ENCODE data around the gene RPL6.
"Not testable (repeated sequence)": the region's sequence is repeated elsewhere in the genome, so short reads cannot be mapped to it uniquely, and the experiment has no call there.

Gene RPL6

DNA sequence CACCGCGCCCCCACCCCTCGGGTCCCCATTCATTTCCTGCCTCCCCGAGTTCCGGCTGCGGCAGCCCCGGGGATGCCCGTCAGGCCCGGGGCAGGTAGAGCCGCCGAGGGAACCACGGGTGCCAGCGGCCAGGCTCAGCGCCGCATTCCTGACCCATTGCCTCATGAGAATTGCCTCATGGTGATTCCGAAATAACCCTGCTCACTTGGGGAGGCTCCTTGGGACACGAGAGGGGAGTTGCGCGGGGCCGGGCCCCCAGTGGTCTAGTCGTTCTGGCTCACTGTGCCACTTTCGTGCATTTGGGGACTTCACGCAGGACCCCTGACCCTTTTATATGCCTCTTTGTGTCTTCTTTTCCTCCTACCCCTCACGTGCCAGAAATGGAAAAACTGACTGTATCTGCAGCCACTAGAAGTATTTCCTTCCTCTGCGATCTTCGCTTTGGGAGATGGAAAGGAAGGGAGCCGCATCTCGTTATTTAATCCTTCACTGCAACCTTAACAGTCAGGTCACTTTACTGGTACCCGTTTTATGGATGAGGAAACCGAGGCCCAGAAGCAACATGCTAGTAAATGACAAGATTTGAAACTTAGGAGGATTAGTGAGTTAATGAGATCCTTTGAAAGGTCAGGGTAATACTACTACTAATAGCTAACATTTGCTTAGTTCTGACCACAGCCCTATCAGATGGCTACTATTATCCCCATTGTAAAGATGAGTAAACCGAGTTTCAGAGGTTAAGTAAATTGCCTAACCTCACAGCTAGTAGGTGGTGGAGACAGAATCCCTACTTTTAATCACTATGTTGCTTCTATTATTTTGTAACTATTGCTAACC is 10.1 kb upstream of the RPL6 start:
- no peak for FAIRE-seq

DNA sequence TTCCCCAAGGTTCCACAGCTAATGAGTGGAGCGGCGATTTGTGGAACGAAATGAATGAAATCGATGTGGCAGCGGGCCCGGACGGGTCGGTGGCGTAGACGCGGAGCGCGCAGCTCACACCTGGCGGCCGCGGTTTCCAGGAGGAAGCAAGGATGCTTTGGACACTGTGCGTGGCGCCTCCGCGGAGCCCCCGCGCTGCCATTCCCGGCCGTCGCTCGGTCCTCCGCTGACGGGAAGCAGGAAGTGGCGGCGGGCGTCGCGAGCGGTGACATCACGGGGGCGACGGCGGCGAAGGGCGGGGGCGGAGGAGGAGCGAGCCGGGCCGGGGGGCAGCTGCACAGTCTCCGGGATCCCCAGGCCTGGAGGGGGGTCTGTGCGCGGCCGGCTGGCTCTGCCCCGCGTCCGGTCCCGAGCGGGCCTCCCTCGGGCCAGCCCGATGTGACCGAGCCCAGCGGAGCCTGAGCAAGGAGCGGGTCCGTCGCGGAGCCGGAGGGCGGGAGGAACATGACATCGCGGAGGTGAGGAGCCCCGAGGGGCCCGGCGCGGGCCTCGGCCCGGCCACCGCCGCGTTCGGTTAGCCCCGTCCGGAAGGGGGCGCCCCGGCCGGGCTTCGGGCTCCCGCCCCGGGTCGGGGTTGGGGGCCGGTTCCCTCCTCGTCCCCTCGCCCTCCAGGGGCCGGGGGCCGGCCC is 9.3 kb upstream of the RPL6 start, which contains the start of gene PTPN11:
TSS of gene PTPN11 (plus strand) at position 340 of the 689 bp plus-strand sequence. CDS start at position 505, 165 bp downstream.
- FAIRE-seq = no peak

DNA sequence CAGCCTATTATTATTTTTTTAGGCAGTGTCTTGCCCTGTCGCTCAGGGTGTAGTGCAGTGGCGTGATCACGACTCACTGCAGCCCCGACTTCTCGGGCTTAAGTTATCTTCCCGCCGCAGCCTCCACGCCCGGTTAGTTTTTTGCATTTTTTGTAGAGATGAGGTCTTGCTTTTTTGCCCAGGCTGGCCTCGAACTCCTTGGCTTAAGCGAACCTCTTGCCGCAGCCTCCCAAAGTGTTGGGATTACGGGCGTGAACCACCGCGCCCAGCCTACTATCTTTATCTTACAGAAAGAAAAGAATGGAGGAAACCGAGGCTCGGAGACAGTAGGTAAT is 8.8 kb upstream of the RPL6 start:
- FAIRE-seq = no peak

DNA sequence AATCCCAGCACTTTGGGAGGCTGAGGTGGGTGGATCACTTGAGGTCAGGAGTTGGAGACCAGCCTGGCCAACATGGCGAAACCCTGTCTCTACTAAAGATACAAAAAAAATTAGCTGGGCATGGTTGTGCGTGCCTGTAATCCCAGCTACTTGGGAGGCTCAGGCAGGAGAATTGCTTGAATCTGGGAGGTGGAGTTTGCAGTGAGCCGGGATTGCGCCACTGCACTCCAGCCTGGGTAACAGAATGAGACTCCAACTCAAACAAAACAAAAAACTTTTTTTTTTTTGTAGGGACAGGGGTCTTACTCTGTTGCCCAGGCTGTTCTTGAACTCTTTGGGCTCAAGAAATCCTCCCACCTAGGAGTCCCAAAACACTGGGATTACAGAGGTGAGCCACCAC is 6.1 kb upstream of the RPL6 start:
- not testable (repeated sequence) for FAIRE-seq

DNA sequence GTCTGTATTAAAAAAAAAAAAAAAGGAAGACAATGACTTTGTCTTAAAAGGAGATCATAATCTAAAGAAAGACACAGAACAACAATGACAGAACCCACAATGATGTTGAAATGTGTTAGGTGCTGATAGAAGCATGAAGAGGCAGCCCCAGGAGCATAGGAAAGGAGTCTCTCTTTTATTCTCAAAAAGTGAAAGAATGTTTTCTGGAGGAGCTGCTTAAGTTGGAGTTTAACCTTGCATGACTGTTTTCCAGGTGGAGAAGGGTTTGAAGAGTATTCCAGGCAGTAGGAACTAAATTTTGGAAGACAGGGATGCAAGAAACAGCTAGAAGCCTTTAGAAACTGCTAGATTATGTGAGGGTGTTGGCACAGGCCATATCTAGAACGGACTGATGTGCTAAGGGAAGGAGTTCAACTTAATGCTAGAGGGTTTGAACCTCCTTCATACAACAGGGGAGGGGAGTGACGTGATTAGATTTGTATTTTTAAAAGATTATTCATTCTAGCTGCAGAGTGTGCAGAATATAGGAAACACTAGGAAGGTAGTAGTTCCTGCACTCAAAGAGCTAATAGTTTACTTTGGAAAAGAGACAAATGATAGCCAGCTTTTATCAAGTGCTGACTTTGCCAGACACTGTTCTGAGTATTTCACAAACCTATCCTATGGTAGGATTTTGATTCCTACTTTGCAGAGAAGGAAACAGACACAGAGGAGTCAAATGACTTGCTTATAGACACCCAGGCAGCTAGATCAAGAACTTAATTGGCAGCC is 4.6 kb upstream of the RPL6 start:
- FAIRE-seq = no peak

DNA sequence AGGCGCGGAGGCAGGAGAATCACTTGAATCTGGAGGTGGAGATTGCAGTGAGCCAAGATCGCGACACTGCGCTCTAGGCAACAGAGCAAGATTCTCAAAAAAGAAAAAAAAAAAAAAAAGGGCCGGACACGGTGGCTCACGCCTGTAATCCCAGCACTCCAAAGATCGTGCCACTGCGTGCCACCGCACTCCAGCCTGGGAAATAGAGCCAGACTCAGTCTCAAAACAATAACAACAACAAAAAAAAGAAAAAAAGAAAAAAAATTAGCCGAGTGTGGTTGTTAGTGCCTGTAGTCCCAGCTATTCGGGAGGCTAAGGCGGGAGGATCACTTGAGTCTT is 470 bp upstream of the RPL6 start:
- no peak for FAIRE-seq

DNA sequence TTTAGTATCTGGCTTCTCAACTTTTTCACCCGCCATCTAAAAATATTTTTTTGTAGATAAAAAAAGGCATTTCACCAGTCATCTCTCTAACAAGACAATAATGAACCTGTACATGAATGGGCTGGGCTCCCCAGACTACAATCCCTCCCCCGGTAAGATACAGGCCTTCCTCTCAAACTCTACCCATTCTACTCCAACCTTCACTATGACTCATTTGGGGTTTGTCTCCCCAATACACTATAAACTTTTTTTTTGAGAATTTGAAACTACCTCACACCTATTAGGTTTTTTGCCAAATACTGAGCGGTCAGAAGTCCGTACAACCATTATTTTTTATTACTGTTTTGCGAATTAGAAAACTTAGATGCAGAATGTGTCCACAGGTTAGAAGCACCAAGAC is 784 bp downstream of the RPL6 start:
- no peak for FAIRE-seq

DNA sequence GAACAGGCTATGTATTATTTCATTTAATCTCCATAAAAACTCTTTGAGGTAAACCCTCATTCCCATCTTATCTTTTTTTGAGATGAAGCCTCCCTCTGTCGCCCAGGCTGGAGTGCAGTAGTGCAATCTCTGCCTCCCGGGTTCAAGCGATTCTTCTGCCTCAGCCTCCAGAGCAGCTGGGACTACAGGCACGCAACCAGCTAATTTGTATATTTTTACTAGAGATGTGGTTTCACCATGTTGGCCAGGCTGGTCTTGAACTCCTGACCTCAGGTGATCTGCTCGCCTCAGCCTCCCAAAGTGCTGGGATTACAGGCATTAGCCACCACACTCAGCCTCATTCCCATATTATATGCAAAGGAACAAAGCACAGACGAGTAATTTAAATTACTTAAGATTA is 1.7 kb downstream of the RPL6 start:
- not testable (repeated sequence) for FAIRE-seq

DNA sequence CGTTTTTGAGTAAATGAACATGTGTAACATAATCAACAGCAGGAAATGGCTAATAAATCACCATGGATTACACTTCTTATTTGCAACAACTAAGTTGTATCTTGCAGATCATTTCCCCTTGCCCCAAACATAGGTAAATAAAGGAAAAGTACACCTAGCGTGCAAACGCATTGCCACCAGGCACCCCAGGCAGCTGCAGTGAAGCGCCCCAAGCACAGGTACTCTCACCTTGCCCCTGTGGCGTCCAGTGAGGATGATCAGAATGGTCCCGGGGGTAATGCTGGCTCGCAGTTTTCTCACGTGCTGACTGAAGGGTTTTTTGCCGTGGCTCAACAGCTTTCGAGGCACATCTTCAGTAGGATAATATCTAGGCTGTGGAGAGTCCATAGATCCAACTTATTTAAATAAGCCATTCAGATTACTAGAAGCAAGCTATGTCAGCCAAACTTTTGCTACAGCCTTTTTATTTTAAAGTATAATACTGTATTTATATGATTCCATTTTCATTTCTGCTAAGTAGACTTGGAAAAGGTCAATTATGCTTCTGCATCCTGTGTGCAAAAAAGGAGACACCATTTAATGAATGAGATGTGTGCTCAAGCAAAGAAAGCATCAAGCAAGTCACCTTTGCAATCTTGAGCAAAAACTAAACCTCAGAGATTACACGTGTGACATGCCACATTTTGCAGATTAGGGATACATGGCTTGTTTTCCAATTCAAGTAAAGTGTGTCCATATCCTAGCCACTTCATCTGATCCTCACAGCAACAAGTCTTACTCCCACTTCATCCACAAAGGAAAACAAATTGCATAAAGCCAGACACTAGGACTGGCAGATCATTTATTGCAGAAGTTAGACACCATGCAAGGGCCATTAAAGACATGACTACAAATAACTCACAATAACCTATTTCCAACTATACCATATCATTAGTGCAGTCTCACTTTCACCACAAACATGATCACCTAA is 2.6 kb downstream of the RPL6 start:
- FAIRE-seq = no peak

DNA sequence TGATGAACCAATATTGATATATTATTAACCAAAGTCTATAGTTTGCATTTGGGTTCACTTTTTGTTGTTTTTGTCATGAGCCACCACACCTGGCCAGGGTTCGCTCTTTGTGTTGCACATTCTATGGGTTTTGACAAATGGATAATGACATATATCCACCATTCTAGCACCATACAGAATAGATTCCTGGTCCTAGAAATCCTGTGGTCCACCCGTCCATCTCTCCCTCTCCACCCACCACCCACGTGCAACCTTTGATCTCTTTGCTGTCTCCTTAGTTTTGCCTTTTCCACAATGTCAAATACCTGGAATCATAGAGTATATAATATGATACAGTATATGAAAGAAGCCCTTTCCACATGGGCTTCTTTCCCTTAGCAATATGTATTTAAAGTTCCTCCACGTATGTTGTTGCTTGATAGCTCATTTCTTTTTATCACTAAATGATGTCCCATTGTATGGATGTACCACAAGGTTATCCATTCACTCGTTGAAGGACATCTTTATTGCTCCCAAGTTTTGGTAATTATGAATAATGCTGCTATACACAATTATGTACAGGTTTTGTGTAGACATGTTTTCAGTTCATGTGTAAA is 7.4 kb downstream of the RPL6 start:
- no peak for FAIRE-seq

DNA sequence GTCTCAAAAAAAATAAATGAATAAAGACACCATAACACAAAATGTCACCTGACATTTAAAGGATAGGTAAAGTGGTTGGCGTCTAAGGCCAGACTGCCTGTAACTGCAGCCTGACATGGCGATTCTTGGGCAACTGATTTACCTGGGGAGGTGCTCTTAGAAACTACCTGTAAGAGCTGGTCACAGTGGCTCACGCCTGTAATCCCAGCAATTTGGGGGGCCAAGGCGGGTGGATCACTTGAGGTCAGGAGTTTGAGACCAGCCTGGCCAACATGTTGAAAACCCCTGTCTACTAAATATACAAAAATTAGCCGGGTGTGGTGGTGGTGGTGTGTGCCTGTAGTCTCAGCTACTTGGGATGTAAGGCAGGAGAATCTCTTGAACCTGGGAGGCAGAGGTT is 8.4 kb downstream of the RPL6 start:
- FAIRE-seq = no peak

DNA sequence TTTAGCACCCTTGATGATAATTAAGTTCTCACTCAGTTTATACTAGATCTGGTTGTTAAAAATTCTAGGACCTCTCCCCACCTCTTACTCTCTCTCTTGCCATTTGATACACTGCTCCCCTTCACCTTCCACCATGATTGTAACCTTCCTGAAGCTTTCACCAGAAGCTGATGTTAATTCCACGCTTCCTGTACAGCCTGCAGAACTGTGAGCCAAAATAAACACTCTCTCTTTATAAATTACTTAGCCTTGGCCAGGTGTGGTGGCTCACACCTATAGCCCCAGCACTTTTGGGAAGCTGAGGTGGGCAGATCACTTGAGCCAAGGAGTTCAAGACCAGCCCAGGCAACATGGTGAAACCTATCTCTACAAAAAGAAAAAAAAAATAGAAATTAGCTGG is 16.1 kb downstream of the RPL6 start:
- no peak for FAIRE-seq

DNA sequence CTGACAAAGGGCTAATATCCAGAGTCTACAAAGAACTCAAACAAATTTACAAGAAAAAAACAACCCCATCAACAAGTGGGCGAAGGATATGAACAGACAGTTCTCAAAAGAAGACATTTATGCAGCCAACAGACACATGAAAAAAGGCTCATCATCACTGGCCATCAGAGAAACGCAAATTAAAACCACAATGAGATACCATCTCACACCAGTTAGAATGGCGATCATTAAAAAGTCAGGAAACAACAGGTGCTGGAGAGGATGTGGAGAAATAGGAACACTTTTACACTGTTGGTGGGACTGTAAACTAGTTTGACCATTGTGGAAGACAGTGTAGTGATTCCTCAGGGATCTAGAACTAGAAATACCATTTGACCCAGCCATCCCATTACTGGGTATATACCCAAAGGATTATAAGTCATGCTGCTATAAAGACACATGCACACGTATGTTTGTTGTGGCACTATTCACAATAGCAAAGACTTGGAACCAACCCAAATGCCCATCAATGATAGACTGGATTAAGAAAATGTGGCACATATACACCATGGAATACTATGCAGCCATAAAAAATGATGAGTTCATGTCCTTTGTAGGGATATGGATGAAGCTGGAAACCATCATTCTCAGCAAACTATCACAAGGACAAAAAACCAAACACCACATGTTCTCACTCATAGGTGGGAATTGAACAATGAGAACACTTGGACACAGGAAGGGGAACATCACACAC is 19.3 kb downstream of the RPL6 start:
- not testable (repeated sequence) for FAIRE-seq

DNA sequence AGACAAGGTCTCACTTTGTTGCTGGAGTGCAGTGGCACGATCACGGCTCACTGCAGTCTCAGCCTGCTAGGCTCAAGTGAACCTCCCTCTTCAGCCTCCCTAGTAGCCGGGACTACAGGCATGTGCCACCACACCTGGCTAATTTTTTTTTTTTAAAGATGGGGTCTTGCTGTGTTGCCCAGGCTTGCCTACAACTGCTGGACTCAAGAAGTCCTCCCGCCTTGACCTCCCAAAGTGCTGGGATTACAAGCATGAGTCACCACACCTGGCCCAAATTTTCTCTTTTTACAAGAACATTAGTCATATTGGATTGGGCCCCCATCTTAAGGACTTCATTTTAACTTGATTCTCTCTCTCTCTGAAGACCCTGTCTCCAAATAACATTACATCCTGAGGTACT is 20.2 kb downstream of the RPL6 start:
- no peak for FAIRE-seq

DNA sequence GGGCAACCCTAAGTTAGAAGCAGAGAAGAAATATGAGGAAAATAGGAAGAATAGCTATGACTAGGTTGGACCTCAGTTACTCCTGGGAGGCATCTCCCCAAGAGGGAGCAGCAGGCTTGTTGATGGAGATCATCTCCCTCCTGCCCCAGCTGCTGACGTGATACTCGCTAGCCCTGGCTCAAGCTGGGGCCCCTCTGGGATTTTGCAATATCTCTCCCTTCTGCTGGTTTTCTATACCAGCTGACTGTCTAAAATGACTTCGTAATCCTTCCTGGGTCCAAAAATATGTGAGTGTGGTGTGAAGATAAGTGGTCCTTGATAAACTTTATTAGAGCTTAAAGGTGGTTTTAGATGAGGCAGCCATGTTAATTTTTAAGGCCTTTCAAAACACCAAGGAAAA is 22.7 kb downstream of the RPL6 start:
- FAIRE-seq = no peak

DNA sequence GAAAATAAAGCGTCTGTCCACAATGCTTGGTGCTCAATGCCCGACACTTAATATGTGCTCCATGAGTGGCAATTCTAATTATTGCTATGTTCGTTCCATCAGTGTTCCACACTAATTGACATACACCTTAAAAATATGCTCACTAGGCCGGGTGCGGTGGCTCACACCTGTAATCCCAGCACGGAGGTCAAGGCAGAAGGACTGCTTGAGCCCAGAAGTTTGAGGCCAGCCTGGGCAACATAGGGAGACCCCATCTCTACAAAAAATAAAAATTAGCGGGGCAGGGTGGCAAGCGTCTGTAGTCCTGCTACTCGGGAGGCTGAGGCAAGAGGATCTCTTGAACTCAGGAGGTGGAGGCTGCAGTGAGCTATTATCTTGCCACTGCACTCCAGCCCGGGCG is 26.5 kb downstream of the RPL6 start:
- no peak for FAIRE-seq

DNA sequence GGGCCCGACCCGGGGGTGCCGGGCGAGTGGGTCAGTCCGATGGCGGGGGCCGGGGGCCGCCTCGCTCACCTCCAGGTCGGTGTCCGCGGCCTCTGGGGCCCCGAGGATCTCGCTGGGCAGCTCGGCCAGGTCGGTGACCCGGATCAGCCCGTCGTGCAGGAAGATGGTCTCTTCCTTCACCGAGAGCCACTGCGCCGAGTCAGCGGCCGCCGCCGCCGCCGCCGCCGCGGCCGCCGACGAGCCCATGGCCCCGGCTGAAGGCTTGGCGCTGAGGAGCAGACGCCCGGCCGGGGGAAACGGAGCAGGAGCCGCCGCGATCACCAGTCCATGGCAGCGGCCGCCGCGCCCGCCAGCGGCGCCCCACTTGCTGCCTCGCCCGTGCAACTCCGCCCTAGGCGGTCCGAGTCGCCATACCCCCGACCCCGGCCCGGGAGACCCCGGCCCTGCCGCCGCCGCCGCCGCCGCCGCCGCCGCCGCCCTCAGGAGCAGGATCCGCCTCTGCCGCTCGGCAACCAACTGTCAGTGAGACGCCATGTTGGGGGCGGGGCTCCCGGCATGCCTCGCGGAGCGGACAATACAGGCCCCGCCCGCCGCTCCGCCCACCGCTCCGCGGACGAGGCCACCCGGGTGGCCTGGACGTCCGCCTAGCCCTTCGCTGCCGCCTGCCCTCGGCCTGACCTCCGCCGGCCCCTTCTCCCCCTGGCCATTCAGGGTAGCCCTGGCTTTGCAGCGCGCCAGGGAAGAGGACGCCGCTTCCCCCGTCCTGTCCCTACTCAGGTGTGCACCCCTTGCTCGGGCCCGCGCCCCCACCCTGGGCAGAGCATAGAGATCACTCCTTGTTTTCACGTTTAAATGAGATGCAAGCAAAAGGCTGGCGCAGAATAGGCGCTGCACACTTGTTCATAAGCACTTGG is 27.3 kb downstream of the RPL6 start, which contains the start of gene HECTD4:
TSS of gene HECTD4 (minus strand) at position 549 of the 914 bp plus-strand sequence. CDS start at position 246, 303 bp downstream.
- FAIRE-seq = no peak

DNA sequence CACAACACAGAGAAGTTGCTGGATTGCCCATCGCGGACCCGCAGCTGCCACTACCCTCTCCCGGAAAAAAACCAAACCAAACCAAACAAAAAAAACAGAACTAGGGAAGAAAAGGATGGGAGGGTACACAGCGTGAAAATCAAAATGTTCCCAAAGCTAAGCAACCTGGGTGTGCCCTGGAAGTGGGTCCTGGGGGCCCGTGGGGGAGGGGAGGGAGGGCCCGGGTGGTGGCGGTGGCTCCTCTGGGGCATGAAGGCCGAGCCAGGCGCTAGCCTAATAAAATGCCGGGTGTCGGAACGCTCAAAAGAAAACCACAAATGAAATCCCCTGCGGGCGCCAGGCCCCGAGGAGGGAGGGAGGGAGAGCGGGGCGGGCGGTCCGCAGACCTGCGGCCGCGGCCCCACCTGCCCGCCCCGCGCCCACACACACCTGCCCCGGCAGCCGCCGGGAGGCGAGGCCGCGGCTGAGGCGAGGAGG is 28.0 kb downstream of the RPL6 start:
- no peak for FAIRE-seq

DNA sequence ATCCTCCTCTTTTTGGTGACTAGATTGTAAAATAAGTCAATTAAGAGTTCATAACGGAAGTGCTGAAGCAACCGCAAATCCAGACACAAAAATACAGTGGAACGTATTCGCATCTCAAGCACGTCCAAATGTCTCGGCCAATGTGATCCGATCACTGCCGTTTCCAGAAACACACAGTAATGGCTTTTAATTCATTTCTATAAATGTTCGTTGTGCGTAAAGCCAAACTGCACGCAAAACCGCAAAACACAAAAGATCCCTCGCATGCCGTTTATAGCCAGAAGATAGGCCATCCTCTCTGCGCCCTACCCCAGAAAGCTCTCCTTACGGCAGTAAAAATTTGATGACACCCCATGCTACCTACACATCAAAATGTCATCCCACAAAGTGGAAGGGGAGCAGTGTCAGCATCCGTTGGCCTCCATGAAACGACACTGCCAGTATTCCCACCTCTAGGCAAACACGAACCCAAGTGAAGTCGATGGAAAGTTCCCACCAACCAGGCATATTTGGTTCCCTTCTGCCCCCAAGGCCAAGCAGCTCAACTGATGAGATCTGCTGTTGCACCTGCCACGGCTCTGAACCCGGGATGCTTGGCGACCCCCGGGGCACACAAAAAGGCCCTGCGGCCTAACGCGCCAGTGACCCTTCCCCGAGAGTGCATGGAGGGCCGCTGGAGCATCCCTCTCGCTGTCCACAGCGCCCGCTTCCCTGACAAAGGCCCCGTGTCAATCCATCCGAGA is 28.6 kb downstream of the RPL6 start:
- no peak for FAIRE-seq

Data from G401.6 (cell line).